Tibial nerve (tissue), 3 donors: ENCODE measurements around the gene SURF4.

Experiments used
- CTCF ChIP-seq, 5 experiments: fragments of 200-600 bp in 3 of 5; fragments of 450-650 bp in 2 of 5; sonication (generic) in 3 of 5; IDR thresholded peaks; one replicate each; pipeline ENCODE4 v1.5.1; 2016 to 2019; ENCODE audit warnings: antibody characterized with exemption in 5 of 5, mild to moderate bottlenecking in 3 of 5, moderate library complexity in 2 of 5
- POLR2A ChIP-seq, 2 donors: fragments of 450-650 bp; IDR thresholded peaks; one replicate each; pipeline ENCODE4 v1.6.1; 2017; ENCODE audit warnings: antibody characterized with exemption in 2 of 2, mild to moderate bottlenecking in 2 of 2, moderate library complexity in 2 of 2

- TF ChIP-seq CTCF (IDR thresholded peaks at IDR 0.05) = no peak
- TF ChIP-seq POLR2A (IDR thresholded peaks at IDR 0.05) = no peak
These were observed 19.9 kb downstream of the SURF4 start for GRCh38 chr9:133355881-133356357.
